Ishikawa (cell line): ENCODE data around the gene NEDD4L.

Experiments used
- CEBPB ChIP-seq: IDR thresholded peaks from 2 replicates; pipeline ENCODE4 v1.6.1; 2012
- CREB1 ChIP-seq: IDR thresholded peaks from 2 replicates; pipeline ENCODE4 v1.6.1; 2012; ENCODE audit warnings: low read depth
- EGR1 ChIP-seq: IDR thresholded peaks from 2 replicates; pipeline ENCODE4 v1.6.1; 2012
- EP300 ChIP-seq: IDR thresholded peaks from 2 replicates; pipeline ENCODE4 v1.6.1; 2012; ENCODE audit warnings: borderline replicate concordance
- FOXM1 ChIP-seq: IDR thresholded peaks from 2 replicates; pipeline ENCODE4 v1.6.1; 2012; ENCODE audit warnings: low read depth, borderline replicate concordance
- NFIC ChIP-seq: IDR thresholded peaks from 2 replicates; pipeline ENCODE4 v1.6.1; 2012
- RAD21 ChIP-seq: IDR thresholded peaks from 2 replicates; pipeline ENCODE4 v1.6.1; 2012; ENCODE audit warnings: low read depth
- TAF1 ChIP-seq: IDR thresholded peaks from 2 replicates; pipeline ENCODE4 v1.6.1; 2012; ENCODE audit warnings: low read depth, mild to moderate bottlenecking
- TCF12 ChIP-seq: IDR thresholded peaks from 2 replicates; pipeline ENCODE4 v1.6.1; 2012; ENCODE audit warnings: low read depth
- TEAD4 ChIP-seq: IDR thresholded peaks from 2 replicates; pipeline ENCODE4 v1.6.1; 2012
- YY1 ChIP-seq: IDR thresholded peaks from 2 replicates; pipeline ENCODE4 v1.6.1; 2012; ENCODE audit warnings: low read depth
- ZBTB7A ChIP-seq: IDR thresholded peaks from 2 replicates; pipeline ENCODE4 v1.6.1; 2012; ENCODE audit warnings: low read depth
- TF ChIP-seq, protein P1 (sequence below): IDR thresholded peaks from 2 replicates; pipeline ENCODE4 v1.6.1; 2012
- TF ChIP-seq, protein P2 (sequence below): IDR thresholded peaks from 2 replicates; pipeline ENCODE4 v1.6.1; 2012
- TF ChIP-seq, protein P3 (sequence below): IDR thresholded peaks from 2 replicates; pipeline ENCODE4 v1.6.1; 2012; ENCODE audit warnings: low read depth, mild to moderate bottlenecking

The NEDD4L gene

DNA sequence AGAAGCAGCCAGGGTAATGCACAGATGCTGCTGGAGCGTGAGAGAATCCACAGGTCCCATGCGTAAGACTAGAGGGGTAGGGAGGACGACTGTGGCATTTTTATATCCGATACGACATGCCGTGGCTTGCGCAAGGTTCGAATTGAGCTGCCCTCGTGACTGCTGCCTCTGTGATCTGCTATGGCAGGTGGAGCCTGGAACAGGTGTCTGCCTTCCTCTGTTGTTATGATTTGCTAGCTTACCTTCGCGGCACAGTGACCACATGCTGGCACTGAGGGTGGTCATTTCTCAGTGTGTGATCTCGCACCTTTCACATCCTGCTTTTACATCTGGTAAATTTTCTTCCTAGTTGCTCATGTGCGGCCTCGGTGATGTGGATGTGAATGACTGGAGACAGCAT, 344.7 kb downstream of the NEDD4L start:
- TF ChIP-seq TCF12 (no peak), EP300 (no peak), ZBTB7A (no peak), EGR1 (no peak), CREB1 (no peak), TEAD4 (no peak), NFIC (no peak), TAF1 (no peak), FOXM1 (no peak), RAD21 (no peak), CEBPB (no peak), YY1 (no peak)
- TF ChIP-seq, protein P1, sequence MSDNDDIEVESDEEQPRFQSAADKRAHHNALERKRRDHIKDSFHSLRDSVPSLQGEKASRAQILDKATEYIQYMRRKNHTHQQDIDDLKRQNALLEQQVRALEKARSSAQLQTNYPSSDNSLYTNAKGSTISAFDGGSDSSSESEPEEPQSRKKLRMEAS: no peak
- TF ChIP-seq, protein P2, sequence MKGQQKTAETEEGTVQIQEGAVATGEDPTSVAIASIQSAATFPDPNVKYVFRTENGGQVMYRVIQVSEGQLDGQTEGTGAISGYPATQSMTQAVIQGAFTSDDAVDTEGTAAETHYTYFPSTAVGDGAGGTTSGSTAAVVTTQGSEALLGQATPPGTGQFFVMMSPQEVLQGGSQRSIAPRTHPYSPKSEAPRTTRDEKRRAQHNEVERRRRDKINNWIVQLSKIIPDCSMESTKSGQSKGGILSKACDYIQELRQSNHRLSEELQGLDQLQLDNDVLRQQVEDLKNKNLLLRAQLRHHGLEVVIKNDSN: no peak
- TF ChIP-seq, protein P3, sequence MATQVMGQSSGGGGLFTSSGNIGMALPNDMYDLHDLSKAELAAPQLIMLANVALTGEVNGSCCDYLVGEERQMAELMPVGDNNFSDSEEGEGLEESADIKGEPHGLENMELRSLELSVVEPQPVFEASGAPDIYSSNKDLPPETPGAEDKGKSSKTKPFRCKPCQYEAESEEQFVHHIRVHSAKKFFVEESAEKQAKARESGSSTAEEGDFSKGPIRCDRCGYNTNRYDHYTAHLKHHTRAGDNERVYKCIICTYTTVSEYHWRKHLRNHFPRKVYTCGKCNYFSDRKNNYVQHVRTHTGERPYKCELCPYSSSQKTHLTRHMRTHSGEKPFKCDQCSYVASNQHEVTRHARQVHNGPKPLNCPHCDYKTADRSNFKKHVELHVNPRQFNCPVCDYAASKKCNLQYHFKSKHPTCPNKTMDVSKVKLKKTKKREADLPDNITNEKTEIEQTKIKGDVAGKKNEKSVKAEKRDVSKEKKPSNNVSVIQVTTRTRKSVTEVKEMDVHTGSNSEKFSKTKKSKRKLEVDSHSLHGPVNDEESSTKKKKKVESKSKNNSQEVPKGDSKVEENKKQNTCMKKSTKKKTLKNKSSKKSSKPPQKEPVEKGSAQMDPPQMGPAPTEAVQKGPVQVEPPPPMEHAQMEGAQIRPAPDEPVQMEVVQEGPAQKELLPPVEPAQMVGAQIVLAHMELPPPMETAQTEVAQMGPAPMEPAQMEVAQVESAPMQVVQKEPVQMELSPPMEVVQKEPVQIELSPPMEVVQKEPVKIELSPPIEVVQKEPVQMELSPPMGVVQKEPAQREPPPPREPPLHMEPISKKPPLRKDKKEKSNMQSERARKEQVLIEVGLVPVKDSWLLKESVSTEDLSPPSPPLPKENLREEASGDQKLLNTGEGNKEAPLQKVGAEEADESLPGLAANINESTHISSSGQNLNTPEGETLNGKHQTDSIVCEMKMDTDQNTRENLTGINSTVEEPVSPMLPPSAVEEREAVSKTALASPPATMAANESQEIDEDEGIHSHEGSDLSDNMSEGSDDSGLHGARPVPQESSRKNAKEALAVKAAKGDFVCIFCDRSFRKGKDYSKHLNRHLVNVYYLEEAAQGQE: no peak

DNA sequence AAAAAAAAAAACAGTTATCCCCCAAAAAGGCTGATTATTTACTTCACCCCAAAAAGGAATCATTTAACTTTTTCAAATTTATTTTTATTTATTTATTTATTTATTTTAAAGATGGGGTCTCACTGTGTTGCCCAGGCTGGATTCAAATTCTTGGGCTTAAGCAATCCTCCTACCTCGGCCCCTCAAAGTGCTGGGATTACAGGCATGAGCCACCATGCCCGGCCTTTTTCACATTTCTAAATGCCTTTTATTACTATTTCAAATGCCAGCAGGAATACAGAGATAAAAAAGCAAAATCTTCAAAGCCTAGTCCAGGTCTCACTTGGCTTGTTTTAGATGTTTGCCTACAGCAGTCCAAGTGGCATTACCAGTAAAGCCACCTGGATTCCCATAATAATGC, 345.7 kb downstream of the NEDD4L start:
- TF ChIP-seq, protein P2: no peak
- TF ChIP-seq TEAD4 (no peak), CREB1 (no peak), TAF1 (no peak), CEBPB (no peak), NFIC (no peak), TCF12 (no peak), RAD21 (no peak), FOXM1 (no peak), YY1 (no peak), ZBTB7A (no peak)
- TF ChIP-seq, protein P3: no peak
- TF ChIP-seq, protein P1: no peak

DNA sequence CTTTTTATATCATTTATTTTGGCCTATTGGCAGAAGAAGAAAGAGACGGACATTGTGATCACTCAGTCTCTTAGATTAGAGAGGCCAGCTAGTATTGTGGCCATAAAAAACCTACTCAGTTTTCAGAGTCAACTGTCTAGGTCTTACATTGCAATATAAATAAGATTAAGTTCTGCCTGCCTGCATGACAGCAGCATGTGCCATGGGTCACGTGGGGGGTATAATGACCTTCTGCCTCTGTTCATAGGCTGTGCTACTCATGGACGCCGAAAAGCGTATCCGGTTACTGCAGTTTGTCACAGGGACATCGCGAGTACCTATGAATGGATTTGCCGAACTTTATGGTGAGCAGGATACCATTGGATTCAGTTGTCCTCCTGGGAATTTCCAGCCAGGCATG, 346.4 kb downstream of the NEDD4L start:
- TF ChIP-seq RAD21 (no peak), TEAD4 (no peak), ZBTB7A (no peak), CEBPB (no peak), YY1 (no peak), TAF1 (no peak), EP300 (no peak), FOXM1 (no peak), EGR1 (no peak), CREB1 (no peak), NFIC (no peak), TCF12 (no peak)
- TF ChIP-seq, protein P3: no peak
- TF ChIP-seq, protein P2: no peak
- TF ChIP-seq, protein P1: no peak
